ENCODE measurements around the gene RHPN2.

DNA sequence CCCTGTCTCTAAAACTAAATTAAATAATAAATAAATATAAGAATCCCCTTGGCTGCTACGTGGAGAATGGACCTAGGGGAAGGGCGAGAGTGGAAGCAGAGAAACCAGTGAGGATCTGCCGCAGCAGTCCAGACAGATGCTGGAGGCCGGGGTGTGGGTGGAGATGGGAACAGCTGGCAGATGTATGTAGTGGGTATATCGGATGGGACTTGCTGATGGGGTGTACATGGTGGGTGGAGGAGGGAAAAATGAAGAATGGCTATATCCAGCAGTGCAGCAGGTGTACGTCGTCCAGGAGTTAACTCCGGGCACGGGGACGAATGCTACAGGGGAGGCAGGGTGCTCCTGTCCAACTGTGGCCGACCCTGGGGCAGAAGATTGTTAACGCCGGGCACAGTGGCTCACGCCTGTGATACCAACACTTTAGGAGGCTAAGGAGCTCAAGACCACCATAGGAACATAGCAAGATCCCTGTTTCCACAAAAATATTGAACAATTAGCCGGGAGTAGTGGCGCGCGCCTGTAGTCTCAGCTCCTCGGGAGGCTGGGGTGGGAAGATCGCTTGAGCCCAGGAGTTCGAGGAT is 93.6 kb downstream of the RHPN2 start:
- TF ChIP-seq POLR2A (IDR thresholded peaks at IDR 0.05; ENCODE audit: low read length) (no peak), GATA1 (IDR thresholded peaks at IDR 0.05; ENCODE audit: low read depth, low read length) (no peak)
